GM13976 (cell line): ENCODE measurements around the gene BTG2.

Source experiments
- DNase-seq: peaks from one replicate; pipeline ENCODE4 v3.0.0; 2012; ENCODE audit warnings: low spot score
- in situ Hi-C: fragments of 300-500 bp; cut with MboI; formaldehyde crosslinking; loops from one replicate; pipeline ENCODE4 v1.12.0; 2022; ENCODE audit warnings: low sequenced_read_pairs, mixed read lengths, inconsistent platforms; ENCODE audit not compliant: unreplicated experiment
- TF ChIP-seq, protein P1 (sequence below): IDR thresholded peaks from 2 replicates; pipeline ENCODE4 v1.5.1; 2012; ENCODE audit warnings: borderline replicate concordance, mild to moderate bottlenecking; ENCODE audit not compliant: insufficient read depth; ENCODE audit errors: extremely low read depth, missing control alignments, control extremely low read depth

Gene BTG2

GRCh38 chr1:203325418-203326091, 20.2 kb downstream of the BTG2 start:
- TF ChIP-seq, protein P1, sequence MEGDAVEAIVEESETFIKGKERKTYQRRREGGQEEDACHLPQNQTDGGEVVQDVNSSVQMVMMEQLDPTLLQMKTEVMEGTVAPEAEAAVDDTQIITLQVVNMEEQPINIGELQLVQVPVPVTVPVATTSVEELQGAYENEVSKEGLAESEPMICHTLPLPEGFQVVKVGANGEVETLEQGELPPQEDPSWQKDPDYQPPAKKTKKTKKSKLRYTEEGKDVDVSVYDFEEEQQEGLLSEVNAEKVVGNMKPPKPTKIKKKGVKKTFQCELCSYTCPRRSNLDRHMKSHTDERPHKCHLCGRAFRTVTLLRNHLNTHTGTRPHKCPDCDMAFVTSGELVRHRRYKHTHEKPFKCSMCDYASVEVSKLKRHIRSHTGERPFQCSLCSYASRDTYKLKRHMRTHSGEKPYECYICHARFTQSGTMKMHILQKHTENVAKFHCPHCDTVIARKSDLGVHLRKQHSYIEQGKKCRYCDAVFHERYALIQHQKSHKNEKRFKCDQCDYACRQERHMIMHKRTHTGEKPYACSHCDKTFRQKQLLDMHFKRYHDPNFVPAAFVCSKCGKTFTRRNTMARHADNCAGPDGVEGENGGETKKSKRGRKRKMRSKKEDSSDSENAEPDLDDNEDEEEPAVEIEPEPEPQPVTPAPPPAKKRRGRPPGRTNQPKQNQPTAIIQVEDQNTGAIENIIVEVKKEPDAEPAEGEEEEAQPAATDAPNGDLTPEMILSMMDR: no peak
- in situ Hi-C loops: no loop called here
- DNase-seq: peak; percentile 59

DNA sequence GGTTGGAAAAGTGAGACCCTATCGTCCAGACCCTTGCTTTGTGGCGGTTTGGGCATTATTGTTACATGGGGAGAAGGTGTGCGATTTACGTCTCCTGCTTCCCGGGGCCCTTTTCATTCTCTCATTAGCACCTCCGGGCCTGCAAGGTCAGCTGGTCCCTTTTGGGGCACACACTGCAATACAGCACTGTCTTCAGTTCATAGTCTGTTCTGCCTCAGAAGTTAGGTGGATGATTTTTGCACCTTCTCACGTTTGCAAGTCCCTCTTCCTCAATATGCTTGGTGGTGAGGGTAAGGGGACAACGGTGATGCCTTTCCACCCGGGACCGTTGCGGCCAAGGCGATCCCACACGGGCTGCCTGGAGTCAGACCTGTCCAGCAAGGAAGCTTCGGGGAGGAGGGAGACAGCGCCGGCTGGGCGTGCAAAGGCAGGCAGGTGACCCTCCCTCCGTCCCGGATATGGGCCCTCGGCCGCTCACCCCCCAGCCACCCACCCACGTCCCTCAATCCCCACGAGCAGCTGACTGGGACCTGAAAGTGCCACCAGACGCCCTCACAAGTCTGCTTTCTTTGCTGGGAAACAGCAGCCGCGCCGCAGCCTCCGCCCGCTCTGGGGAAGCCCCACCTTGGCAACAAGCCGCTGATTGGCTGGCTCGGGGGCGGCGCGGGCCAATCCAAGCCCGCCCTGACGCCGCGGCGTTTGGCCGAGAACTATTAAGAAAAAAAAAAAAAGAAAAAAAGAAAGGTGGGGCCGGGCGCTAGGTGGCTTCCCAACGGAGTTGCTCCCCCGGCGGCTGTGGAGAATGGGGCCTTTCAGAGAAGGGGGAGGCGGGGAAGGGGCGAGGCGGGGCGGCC, 21.7 kb downstream of the BTG2 start:
- TF ChIP-seq, protein P1: no peak
- DNase-seq: peak; percentile 96
- in situ Hi-C loops: no loop called here

- peak; percentile 80 for DNase-seq
- in situ Hi-C loops: no loop called here
- TF ChIP-seq, protein P1: peak; percentile 64
These were observed 22.6 kb downstream of the BTG2 start for GRCh38 chr1:203327684-203328457.

DNA sequence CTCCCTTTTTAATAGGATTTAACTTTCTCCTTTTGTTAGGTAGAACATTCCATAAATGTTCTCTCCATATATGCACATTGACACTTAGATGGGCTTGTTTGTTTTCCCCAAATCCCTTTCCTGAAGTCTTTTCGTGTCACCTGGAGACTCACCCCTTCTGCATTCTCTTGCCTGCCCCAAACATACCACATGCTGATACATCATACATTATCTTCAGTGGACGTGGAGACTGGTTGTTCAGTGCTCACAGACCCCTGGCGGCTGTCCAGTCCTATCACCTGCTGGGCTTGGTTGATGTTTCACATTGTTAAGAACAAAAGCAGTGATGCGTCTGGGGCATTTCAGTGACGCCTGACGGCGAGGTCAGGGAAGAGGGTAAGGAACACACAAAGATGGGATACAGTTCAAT, 23.4 kb downstream of the BTG2 start:
- in situ Hi-C loops: no loop called here
- DNase-seq: no peak
- TF ChIP-seq, protein P1: no peak

DNA sequence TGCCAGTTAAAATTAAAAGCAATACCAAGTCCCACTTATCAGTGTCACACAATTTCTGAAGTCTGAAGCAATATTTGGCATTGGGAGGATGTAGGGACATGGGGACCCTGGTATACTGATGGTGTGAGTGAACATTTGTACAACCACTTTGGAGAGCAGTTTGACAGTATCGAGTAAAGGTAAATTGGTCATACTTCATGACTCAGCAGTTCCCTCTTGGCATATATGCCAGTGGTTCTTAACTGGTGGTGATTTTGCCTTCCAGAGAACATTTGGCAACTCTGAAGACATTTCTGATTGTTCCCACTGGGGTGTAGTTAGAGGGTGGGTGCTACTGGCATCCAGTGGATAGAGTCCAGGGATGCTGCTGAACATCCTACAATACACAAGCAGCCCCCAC, 25.9 kb downstream of the BTG2 start:
- in situ Hi-C loops: no loop called here
- TF ChIP-seq, protein P1: no peak
- DNase-seq: no peak

DNA sequence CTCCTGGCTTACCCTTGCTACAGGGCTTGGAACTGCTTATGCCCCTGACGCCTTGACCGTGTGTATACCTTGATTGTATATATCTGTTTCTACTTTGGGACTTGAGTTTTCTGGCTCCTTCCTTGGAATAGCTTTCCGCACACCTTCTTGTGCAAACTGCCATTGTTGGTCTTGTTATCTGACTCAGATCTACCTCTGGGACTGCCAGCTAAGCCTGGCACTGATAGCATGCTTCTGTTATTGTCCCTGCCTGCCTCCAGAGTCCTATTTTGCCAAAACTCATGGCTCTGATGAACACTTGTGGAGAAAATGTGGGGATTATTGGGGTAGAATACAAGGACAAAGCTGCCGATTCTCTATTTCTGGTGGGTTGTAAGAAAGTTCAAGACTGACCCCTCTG, 30.2 kb downstream of the BTG2 start:
- in situ Hi-C loops: loop anchor here (5.0 kb wide), 1 partner anchor 63 kb away; no protein-coding TSS in a partner anchor
- no peak for DNase-seq
- TF ChIP-seq, protein P1: no peak
